Activated CD8-positive, alpha-beta T cell treated with anti-CD3 and anti-CD28 coated beads for 36 hours (primary cell): ENCODE results near the gene ANKS1B. TPM values are rescaled to one million over a fixed set of nuclear protein-coding genes. Genes with fewer than 3 reads are reported as not detected.

Experiments
- ATAC-seq: fragments of 200-7000 bp; cut with Tn5 transposase; one replicate; pipeline ENCODE4 v1.10.0; 2021; ENCODE audit warnings: mild to moderate bottlenecking, moderate library complexity
- CTCF ChIA-PET: fragments of 350-600 bp; sonication (Branson Sonifier 250); formaldehyde crosslinking; loops from one replicate; lab custom pipeline; 2021; ENCODE audit warnings: antibody characterized with exemption; lab: Charles Lee
- POLR2A ChIA-PET: fragments of 350-600 bp; sonication (Branson Sonifier 250); formaldehyde crosslinking; loops from one replicate; lab custom pipeline; 2021; ENCODE audit warnings: antibody characterized with exemption; lab: Charles Lee
- DNase-seq: peaks from one replicate; pipeline ENCODE4 v3.0.0-alpha.2; 2020
- H3K27ac Mint-ChIP-seq: one replicate; pipeline ENCODE4 v1.8.0; 2021; ENCODE audit warnings: mild to moderate bottlenecking, mixed read lengths
- H3K27me3 Mint-ChIP-seq: one replicate; pipeline ENCODE4 v1.8.0; 2021; ENCODE audit warnings: mixed read lengths
- H3K36me3 Mint-ChIP-seq: one replicate; pipeline ENCODE4 v1.8.0; 2021; ENCODE audit warnings: low read depth, mixed read lengths
- H3K4me1 Mint-ChIP-seq: one replicate; pipeline ENCODE4 v1.8.0; 2021; ENCODE audit warnings: low read depth, mixed read lengths
- H3K4me3 Mint-ChIP-seq: one replicate; pipeline ENCODE4 v1.8.0; 2021; ENCODE audit warnings: mild to moderate bottlenecking, moderate library complexity, mixed read lengths
- H3K9me3 Mint-ChIP-seq: one replicate; pipeline ENCODE4 v1.8.0; 2021; ENCODE audit warnings: mixed read lengths
- intact Hi-C: fragments of 100-400 bp; cut with micrococcal nuclease; formaldehyde crosslinking; loops from one replicate; pipeline ENCODE4 v1.10.0; 2022
- total RNA-seq, 2 experiments: library from RNA; stranded (reverse); gene quantifications; one replicate each; pipeline ENCODE4 v1.2.3, GENCODE V29; 2021
- TF ChIP-seq, protein P1 (sequence below): fragments of 200-600 bp; IDR thresholded peaks from one replicate; pipeline ENCODE4 v1.8.0; 2022; ENCODE audit warnings: antibody characterized with exemption, mild to moderate bottlenecking

ANKS1B gene
- total RNA-seq, 2 experiments from 2014 or later = 0.54 TPM; not detected in 1

DNA sequence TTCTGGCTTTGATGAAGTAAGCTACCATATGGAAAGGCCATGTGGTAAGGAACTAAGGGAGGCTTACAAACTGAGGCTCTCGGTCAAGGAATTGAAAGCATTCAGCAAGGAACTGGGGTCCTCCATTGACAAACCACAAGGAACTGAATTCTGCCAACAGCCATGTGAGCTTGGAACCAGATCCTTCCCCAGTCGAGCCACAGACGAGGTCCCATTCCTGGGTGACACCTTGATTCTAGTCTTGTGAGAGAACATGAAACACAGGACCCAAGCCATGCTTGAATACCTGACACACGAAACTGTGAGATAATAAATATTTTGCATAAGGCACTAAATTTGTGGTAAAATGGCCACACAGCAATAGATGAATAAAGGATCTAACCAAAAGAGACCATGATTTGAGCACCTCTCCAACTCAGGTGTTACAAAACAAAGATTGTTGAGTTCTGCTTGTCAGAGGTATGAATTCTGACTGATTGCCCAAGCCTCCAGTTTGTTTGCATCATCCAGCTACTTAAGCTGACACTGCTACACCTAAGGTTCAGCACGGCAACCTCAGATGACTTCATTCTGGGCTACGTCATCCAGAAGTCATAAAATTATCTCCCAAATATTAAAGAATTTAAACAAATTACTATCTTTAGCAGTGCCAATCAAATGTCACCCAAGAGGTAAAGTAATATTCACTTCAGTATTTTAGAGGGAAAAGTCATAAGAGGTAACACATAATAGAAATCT, 277.8 kb downstream of the ANKS1B start:
- ChIA-PET CTCF (no interaction called here), POLR2A (no interaction called here)
- H3K36me3 Mint-ChIP-seq = no peaks in the 10 kb centered on the region
- no peaks in the 10 kb centered on the region for H3K9me3 Mint-ChIP-seq
- no peaks in the 10 kb centered on the region for H3K4me1 Mint-ChIP-seq
- intact Hi-C loops = no loop called here
- no peak overlapping the region for H3K27ac Mint-ChIP-seq
- H3K4me3 Mint-ChIP-seq = no peak overlapping the region
- no peaks in the 10 kb centered on the region for H3K27me3 Mint-ChIP-seq
- ATAC-seq = no peak
- no peak for DNase-seq
- TF ChIP-seq, protein P1, sequence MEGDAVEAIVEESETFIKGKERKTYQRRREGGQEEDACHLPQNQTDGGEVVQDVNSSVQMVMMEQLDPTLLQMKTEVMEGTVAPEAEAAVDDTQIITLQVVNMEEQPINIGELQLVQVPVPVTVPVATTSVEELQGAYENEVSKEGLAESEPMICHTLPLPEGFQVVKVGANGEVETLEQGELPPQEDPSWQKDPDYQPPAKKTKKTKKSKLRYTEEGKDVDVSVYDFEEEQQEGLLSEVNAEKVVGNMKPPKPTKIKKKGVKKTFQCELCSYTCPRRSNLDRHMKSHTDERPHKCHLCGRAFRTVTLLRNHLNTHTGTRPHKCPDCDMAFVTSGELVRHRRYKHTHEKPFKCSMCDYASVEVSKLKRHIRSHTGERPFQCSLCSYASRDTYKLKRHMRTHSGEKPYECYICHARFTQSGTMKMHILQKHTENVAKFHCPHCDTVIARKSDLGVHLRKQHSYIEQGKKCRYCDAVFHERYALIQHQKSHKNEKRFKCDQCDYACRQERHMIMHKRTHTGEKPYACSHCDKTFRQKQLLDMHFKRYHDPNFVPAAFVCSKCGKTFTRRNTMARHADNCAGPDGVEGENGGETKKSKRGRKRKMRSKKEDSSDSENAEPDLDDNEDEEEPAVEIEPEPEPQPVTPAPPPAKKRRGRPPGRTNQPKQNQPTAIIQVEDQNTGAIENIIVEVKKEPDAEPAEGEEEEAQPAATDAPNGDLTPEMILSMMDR = no peak

DNA sequence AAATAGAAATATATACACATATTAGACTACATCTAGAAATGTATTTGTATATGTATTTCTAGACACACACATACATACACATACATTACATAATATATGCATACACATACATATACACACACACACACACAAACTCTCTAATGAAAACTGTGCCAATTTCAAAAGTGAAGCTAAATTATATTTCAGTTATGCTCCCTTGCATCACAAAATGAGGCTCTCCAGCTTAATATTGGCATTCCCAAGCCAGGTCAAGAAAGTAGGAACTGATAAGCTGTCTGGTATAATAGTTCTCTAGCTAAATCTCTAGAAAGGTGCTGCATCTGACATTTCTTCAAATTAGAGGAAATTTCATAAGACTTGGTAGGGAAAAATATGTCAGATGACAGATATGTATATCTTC, 280.3 kb downstream of the ANKS1B start:
- no peak for DNase-seq
- no peaks in the 10 kb centered on the region for H3K27me3 Mint-ChIP-seq

DNA sequence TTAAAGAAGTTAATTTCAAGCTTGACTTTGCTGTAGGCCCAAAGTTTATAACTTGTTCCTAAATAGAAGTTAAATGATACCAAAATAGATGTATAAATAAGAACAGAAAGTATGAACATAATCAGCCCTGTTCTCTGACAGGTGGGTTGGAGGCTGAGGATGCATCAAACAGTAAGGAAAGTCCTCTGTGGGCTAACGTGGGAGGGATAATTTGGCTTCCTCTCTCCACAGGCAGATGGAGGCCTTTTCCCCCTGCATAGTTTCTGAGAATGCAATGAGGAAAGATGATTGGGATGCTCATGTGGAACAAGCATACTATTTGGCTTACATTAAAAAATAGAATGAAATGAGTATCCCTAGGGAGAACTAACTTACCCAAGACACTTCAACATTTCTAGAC, 280.7 kb downstream of the ANKS1B start:
- no peak overlapping the region for H3K27ac Mint-ChIP-seq
- no peak for DNase-seq
- H3K36me3 Mint-ChIP-seq = no peaks in the 10 kb centered on the region
- intact Hi-C loops = no loop called here
- POLR2A ChIA-PET = no interaction called here
- no peak overlapping the region for H3K4me3 Mint-ChIP-seq
- no peaks in the 10 kb centered on the region for H3K4me1 Mint-ChIP-seq
- ATAC-seq = no peak
- CTCF ChIA-PET = no interaction called here
- TF ChIP-seq, protein P1 = no peak
- no peaks in the 10 kb centered on the region for H3K27me3 Mint-ChIP-seq
- peaks cover 3% of the 10 kb centered on the region for H3K9me3 Mint-ChIP-seq

More for the DNA sequence above, 280.3 kb downstream of the ANKS1B start:
- intact Hi-C loops = no loop called here
- no peak overlapping the region for H3K27ac Mint-ChIP-seq
- TF ChIP-seq, protein P1 = no peak
- H3K9me3 Mint-ChIP-seq = peaks cover 3% of the 10 kb centered on the region
- ChIA-PET CTCF (no interaction called here), POLR2A (no interaction called here)
- H3K36me3 Mint-ChIP-seq = no peaks in the 10 kb centered on the region
- no peak overlapping the region for H3K4me3 Mint-ChIP-seq
- H3K4me1 Mint-ChIP-seq = no peaks in the 10 kb centered on the region
- no peak for ATAC-seq

DNA sequence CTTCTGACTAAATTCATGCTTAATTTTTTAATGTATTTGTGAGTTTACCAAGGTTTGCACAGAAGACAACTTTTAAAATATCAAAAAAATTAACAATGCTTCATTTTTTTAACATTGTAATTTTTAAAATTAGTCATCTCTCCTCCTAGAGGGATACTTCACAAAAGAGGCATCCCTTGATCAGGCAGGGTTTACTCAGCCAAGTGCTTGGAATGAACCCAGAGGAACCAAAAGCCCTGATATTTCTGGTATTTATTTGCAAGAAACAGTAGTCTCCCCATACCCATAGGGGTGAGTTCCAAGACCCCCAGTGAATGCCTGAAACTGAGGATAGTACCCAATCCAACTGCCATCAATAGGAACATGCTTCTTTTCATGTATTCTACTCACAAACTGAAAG, 284.7 kb downstream of the ANKS1B start:
- intact Hi-C loops = no loop called here
- Mint-ChIP-seq H3K27me3 (no peaks in the 10 kb centered on the region), H3K27ac (no peak overlapping the region), H3K36me3 (no peaks in the 10 kb centered on the region), H3K4me3 (no peak overlapping the region), H3K4me1 (no peaks in the 10 kb centered on the region), H3K9me3 (peaks cover 5% of the 10 kb centered on the region)
- TF ChIP-seq, protein P1 = no peak
- no peak for ATAC-seq
- DNase-seq = no peak
- ChIA-PET POLR2A (no interaction called here), CTCF (no interaction called here)

DNA sequence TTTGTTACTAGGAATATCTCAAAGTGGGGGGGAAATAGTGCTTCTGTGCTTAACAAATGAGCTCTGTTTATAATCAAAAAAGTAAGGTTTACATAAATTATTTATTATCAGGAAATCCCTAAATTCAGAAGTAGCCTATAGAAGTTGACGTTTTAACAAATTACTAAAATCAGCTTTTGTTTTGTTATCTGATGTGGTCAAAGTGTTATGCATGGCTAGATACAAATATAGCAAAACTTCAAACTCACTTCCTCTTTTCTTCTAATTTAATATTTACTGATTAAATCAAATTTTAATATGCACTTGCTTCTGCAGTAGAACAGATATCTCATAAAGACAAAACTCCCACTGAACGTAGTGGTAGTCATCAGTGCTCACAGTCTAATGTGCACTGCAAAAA, 289.7 kb downstream of the ANKS1B start:
- TF ChIP-seq, protein P1 = no peak
- intact Hi-C loops = no loop called here
- no peak for DNase-seq
- ChIA-PET CTCF (no interaction called here), POLR2A (no interaction called here)
- Mint-ChIP-seq H3K4me1 (no peaks in the 10 kb centered on the region), H3K9me3 (peaks cover 11% of the 10 kb centered on the region), H3K4me3 (no peak overlapping the region), H3K27me3 (no peaks in the 10 kb centered on the region), H3K27ac (no peak overlapping the region), H3K36me3 (no peaks in the 10 kb centered on the region)
- no peak for ATAC-seq
